22Rv1 (cell line): ENCODE results near the gene ABI1.

Source experiments
- ZFX ChIP-seq: fragments of 450-650 bp; IDR thresholded peaks from 2 replicates; pipeline ENCODE4 v1.6.1; 2017; ENCODE audit warnings: antibody characterized with exemption, borderline replicate concordance
- TF ChIP-seq, protein P1 (sequence below): fragments of 450-650 bp; IDR thresholded peaks from 2 replicates; pipeline ENCODE4 v1.5.1; 2017; ENCODE audit warnings: mild to moderate bottlenecking

GRCh38 chr10:26725837-26726727, 134.7 kb downstream of the ABI1 start:
- TF ChIP-seq, protein P1, sequence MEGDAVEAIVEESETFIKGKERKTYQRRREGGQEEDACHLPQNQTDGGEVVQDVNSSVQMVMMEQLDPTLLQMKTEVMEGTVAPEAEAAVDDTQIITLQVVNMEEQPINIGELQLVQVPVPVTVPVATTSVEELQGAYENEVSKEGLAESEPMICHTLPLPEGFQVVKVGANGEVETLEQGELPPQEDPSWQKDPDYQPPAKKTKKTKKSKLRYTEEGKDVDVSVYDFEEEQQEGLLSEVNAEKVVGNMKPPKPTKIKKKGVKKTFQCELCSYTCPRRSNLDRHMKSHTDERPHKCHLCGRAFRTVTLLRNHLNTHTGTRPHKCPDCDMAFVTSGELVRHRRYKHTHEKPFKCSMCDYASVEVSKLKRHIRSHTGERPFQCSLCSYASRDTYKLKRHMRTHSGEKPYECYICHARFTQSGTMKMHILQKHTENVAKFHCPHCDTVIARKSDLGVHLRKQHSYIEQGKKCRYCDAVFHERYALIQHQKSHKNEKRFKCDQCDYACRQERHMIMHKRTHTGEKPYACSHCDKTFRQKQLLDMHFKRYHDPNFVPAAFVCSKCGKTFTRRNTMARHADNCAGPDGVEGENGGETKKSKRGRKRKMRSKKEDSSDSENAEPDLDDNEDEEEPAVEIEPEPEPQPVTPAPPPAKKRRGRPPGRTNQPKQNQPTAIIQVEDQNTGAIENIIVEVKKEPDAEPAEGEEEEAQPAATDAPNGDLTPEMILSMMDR, result peak; percentile 91
- TF ChIP-seq ZFX, result no peak
